ENCODE data around the gene ALKBH7.

- TF ChIP-seq CTCF (conservative IDR thresholded peaks at IDR 0.05; ENCODE audit: low read depth in 2 of 2) = no peak
- no peak for TF ChIP-seq REST (IDR thresholded peaks at IDR 0.05; ENCODE audit: unreplicated experiment)
- TF ChIP-seq ETS1 (IDR thresholded peaks at IDR 0.05) = no peak
- TF ChIP-seq POLR2AphosphoS5 (IDR thresholded peaks at IDR 0.05; ENCODE audit: low read depth) = no peak
- no peak for TF ChIP-seq JUNB (IDR thresholded peaks at IDR 0.05; ENCODE audit: unreplicated experiment)
- no peak for TF ChIP-seq EZH2phosphoT487 (IDR thresholded peaks at IDR 0.05; ENCODE audit: unreplicated experiment)
- TF ChIP-seq EZH2 (IDR thresholded peaks at IDR 0.05; ENCODE audit: low read depth, unreplicated experiment) = no peak
- TF ChIP-seq CREB1 (CRISPR knock-in tag; IDR thresholded peaks at IDR 0.05; ENCODE audit: low read depth) = no peak
- TF ChIP-seq NANOG (IDR thresholded peaks at IDR 0.05; ENCODE audit: borderline replicate concordance) = no peak
- no peak for TF ChIP-seq ZNF331 (CRISPR knock-in tag; IDR thresholded peaks at IDR 0.05; ENCODE audit: low read depth)
- no peak for TF ChIP-seq ZNF462 (CRISPR knock-in tag; IDR thresholded peaks at IDR 0.05)
- no peak for TF ChIP-seq ZNF114 (CRISPR knock-in tag; IDR thresholded peaks at IDR 0.05)
- TF ChIP-seq STAT1 (IDR thresholded peaks at IDR 0.05; ENCODE audit: unreplicated experiment) = no peak
Measured at GRCh38 chr19:6402058-6402457, 29.5 kb downstream of the ALKBH7 start.
